ENCODE measurements around the gene ACO1.

- no peak for TF ChIP-seq CTCF (conservative IDR thresholded peaks at IDR 0.05; ENCODE audit: low read length)
- no peak for TF ChIP-seq EZH2phosphoT487 (IDR thresholded peaks at IDR 0.05; ENCODE audit: borderline replicate concordance)
Observed at GRCh38 chr9:32360983-32361673, 23.3 kb upstream of the ACO1 start.

All from Loucy (cell line).